ENCODE measurements around the gene U2AF2.

The U2AF2 gene

GRCh38 chr19:55654868-55655647 is at the start of gene U2AF2:
Gene U2AF2 (plus strand): TSS chr19:55655035. CDS start chr19:55655105, 70 bp downstream.
- peak within 1 kb of the TSS; percentile 100 for H3K27ac ChIP-seq
- TF ChIP-seq CTCF (conservative IDR thresholded peaks at IDR 0.05): no peak

GRCh38 chr19:55605207-55605636 is 49.6 kb upstream of the U2AF2 start:
- no peak for TF ChIP-seq CTCF (conservative IDR thresholded peaks at IDR 0.05)

DNA sequence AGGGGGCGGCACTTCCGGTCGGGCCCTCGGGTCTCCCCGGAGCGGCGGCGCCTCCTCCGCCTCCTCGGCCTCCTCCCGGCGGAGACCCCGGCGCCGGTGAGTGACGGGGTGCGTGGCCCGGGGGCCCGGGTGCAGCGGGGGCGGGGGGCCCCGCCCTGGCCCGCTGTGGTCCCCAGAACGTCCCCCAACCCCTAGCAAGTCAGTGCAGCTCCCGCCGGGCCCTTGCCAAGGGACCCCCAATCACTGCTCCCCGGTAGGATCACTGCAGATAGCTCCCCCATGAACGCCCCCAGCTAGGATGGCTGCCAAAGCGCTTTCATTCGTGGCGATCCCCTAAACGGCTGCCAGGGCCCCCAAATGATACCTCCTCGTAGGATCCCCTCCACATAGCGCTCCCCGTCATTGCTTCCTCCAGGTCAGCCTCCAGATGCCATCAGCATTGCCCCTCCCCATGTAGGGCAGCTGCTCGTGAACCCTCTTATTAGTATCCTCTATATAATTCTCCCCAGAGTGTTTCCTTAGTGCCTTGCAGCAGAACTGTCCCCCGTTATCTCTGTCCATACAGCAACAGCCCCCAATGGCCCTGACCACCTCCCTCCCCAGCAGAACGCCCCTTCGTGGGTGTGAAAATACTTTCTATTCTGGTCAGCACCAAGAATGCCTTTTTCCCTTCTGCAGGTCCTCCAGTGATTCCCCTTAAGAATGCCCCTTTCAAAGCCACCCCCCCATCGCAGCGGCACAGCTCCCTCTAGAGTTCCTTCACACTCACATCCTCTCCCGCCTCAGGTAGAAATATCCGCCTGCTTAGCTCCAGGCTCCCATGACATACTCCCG is 49.0 kb upstream of the U2AF2 start, which contains the start of gene ZNF865:
ZNF865 (plus strand) TSS at position 11 of the 834 bp plus-strand sequence. CDS start 7,972 bp downstream, outside the sequence.
- peak; percentile 92 for TF ChIP-seq CTCF (conservative IDR thresholded peaks at IDR 0.05)
- H3K27ac ChIP-seq: peak within 1 kb of the TSS; percentile 95

More at GRCh38 chr19:55605207-55605636, 49.6 kb upstream of the U2AF2 start:
- peak overlapping the region; percentile 95 for H3K27ac ChIP-seq

DNA sequence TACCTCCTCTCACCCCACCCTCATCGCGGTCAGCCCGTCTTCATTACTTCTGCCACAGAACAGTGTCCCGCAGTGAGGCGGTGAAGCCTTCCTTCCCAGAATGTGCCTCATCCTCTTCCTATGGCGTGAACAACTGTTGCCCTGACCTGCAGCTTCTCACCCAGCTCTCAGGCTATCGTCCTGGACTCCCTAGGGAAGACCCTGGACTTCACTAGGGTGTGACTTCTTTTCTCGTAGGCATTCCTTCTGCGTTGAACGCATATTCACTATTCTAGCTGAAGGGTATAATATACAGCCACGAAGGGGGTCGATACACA is 48.4 kb upstream of the U2AF2 start:
- H3K27ac ChIP-seq: peak overlapping the region; percentile 95
- peak; percentile 51 for TF ChIP-seq CTCF (conservative IDR thresholded peaks at IDR 0.05)

DNA sequence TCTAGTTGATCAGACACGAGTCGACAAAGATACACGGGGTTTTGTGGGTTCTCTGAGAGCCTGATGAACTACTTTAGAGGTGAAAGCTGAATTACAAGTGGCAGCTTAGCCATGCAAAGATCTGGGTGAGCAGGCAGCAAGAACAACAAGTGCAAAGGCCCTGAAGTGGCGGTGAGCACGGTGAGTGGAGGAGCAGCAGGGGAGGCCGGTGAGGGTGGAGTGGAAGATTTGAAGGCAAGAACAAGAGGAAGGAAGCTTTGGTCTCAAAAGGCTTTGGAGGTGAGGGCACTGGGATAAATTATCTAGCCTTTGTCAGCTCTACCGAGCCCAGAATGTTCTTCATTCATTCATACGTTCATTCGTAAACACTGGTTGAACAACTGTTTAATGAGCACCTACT is 48.0 kb upstream of the U2AF2 start:
- peak overlapping the region; percentile 95 for H3K27ac ChIP-seq
- no peak for TF ChIP-seq CTCF (conservative IDR thresholded peaks at IDR 0.05)

- TF ChIP-seq CTCF (conservative IDR thresholded peaks at IDR 0.05): no peak
- H3K27ac ChIP-seq: no peak overlapping the region
Observed at GRCh38 chr19:55609326-55609725, 45.5 kb upstream of the U2AF2 start.

DNA sequence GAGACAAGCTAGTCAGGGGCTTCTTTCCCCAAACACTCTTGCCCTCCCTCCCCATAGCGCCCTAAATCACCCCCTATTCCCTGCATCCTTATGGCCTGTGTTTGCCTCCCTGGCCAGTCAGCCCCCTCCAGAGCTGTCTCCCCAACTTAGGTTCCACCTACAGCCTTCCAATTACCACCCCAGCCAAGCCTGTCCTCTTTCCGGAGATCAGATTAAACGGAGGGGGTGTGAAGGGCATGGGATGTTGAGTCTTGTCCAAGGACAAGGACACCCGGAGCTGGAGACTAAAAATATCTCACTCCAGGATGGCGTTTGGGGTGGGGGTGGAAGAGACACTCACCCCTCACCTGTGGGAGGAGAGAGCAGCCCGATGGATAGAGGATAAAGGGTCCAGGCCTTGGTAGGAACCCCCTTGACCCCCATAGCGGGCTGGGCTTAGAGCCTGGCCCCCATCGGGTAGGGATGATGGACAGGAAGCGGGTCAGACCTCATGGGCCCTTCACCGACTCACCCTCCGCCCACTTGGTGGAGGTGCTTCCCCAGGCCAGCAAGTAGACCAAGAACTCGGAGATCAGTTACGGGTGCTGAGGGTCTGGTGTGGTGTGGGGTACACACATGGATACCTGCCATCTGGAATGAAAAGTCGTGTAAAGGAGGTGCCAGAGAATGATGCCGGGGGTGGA is 43.4 kb upstream of the U2AF2 start:
- no peak for TF ChIP-seq CTCF (conservative IDR thresholded peaks at IDR 0.05)
- no peak overlapping the region for H3K27ac ChIP-seq
